Measurements from ENCODE around the gene SLC35D3.

The SLC35D3 gene

GRCh38 chr6:136922685-136923006 is 545 bp downstream of the SLC35D3 start:
- no peak for TF ChIP-seq CTCF (IDR thresholded peaks at IDR 0.05; ENCODE audit: extremely low read depth, insufficient read depth, missing control alignments)
- in situ Hi-C loops (cut with MboI; ENCODE audit: low pct_unique_long_range_greater_than_20kb, low sequenced_read_pairs, unreplicated experiment): no loop called here
- no peak for DNase-seq (ENCODE audit: low spot score)

GRCh38 chr6:136923116-136923953 is 1.2 kb downstream of the SLC35D3 start:
- in situ Hi-C loops (cut with MboI; ENCODE audit: low pct_unique_long_range_greater_than_20kb, low sequenced_read_pairs, unreplicated experiment): no loop called here
- DNase-seq (ENCODE audit: low spot score): peak; percentile 29
- no peak for TF ChIP-seq CTCF (IDR thresholded peaks at IDR 0.05; ENCODE audit: extremely low read depth, insufficient read depth, missing control alignments)

- no peak for TF ChIP-seq CTCF (IDR thresholded peaks at IDR 0.05; ENCODE audit: extremely low read depth, insufficient read depth, missing control alignments)
- in situ Hi-C loops (cut with MboI; ENCODE audit: low pct_unique_long_range_greater_than_20kb, low sequenced_read_pairs, unreplicated experiment): no loop called here
- DNase-seq (ENCODE audit: low spot score): no peak
These were observed 2.0 kb downstream of the SLC35D3 start for GRCh38 chr6:136923954-136924673.

GRCh38 chr6:136926383-136926782 is 4.3 kb downstream of the SLC35D3 start:
- in situ Hi-C loops (cut with MboI; ENCODE audit: low pct_unique_long_range_greater_than_20kb, low sequenced_read_pairs, unreplicated experiment): no loop called here
- TF ChIP-seq CTCF (IDR thresholded peaks at IDR 0.05; ENCODE audit: extremely low read depth, insufficient read depth, missing control alignments): no peak
- DNase-seq (ENCODE audit: low spot score): no peak

GRCh38 chr6:136927292-136927691 is 5.2 kb downstream of the SLC35D3 start:
- peak; percentile 45 for TF ChIP-seq CTCF (IDR thresholded peaks at IDR 0.05; ENCODE audit: extremely low read depth, insufficient read depth, missing control alignments)
- in situ Hi-C loops (cut with MboI; ENCODE audit: low pct_unique_long_range_greater_than_20kb, low sequenced_read_pairs, unreplicated experiment): no loop called here
- peak; percentile 58 for DNase-seq (ENCODE audit: low spot score)

- in situ Hi-C loops (cut with MboI; ENCODE audit: low pct_unique_long_range_greater_than_20kb, low sequenced_read_pairs, unreplicated experiment): no loop called here
- TF ChIP-seq CTCF (IDR thresholded peaks at IDR 0.05; ENCODE audit: extremely low read depth, insufficient read depth, missing control alignments): no peak
- no peak for DNase-seq (ENCODE audit: low spot score)
These were observed 8.4 kb downstream of the SLC35D3 start for GRCh38 chr6:136930528-136930927.
